Body of pancreas (tissue), 4 donors: ENCODE measurements around the gene NUDT17. TPM values are rescaled to one million over a fixed set of nuclear protein-coding genes. Genes with fewer than 3 reads are reported as not detected.

Experiments used
- ATAC-seq: fragments of 150-250 bp; one replicate; pipeline ENCODE4 v1.9.1; 2016
- DNase-seq, 4 donors: peaks; one replicate each; pipeline ENCODE4 v3.0.0-alpha.2; 2019
- H3K27ac ChIP-seq, 4 donors: fragments of 200-600 bp; sonication (generic); 1 replicate in 3 of 4; 2 replicates in 1 of 4; pipeline versions ENCODE4 v1.5.1 to v1.6.1; 2016 to 2019; ENCODE audit warnings: mild to moderate bottlenecking in 1 of 4, mixed read lengths in 1 of 4, moderate library complexity in 1 of 4
- H3K27me3 ChIP-seq, 2 donors: fragments of 200-600 bp; sonication (generic); one replicate each; pipeline ENCODE4 v1.6.0; 2016; ENCODE audit warnings: mild to moderate bottlenecking in 1 of 2
- H3K36me3 ChIP-seq, 2 donors: fragments of 200-600 bp; sonication (generic); replicated peaks in 1 of 2; 2 replicates each; pipeline ENCODE4 v1.5.1; 2016; ENCODE audit warnings: low read depth in 2 of 2; ENCODE audit not compliant: insufficient read depth in 1 of 2
- H3K4me1 ChIP-seq: fragments of 200-600 bp; sonication (generic); one replicate; pipeline ENCODE4 v1.6.0; 2016
- H3K4me3 ChIP-seq, 2 donors: fragments of 200-600 bp; sonication (generic); 1 replicate in 1 of 2; 2 replicates in 1 of 2; pipeline ENCODE4 v1.5.1; 2016 to 2019
- H3K9me3 ChIP-seq, 3 donors: fragments of 200-600 bp; sonication (generic); 1 replicate in 2 of 3; 2 replicates in 1 of 3; pipeline ENCODE4 v1.5.1; 2016
- POLR2A ChIP-seq, 3 donors: fragments of 450-650 bp; IDR thresholded peaks; one replicate each; pipeline ENCODE4 v1.6.1; 2016; ENCODE audit warnings: antibody characterized with exemption in 3 of 3, mild to moderate bottlenecking in 2 of 3
- WGBS, 2 donors: methylation state at CpG; one replicate each; pipeline ENCODE4 v1.1.5; 2017; 5-methylcytosine and 5-hydroxymethylcytosine counted together
- intact Hi-C: fragments of 100-400 bp; cut with DNase I; formaldehyde crosslinking; loops from one replicate; pipeline ENCODE4 v1.15.1; 2023
- total RNA-seq, 2 donors: library from RNA; depleted of rRNA; stranded (reverse); fragments of >200 nt; gene quantifications; one replicate each; pipeline ENCODE4 v1.1.0, GENCODE V29; 2016
- TF ChIP-seq, protein P1 (sequence below), 7 experiments: fragments of 450-650 bp in 4 of 7; fragments of 200-600 bp in 3 of 7; sonication (generic) in 3 of 7; IDR thresholded peaks; one replicate each; pipeline ENCODE4 v1.5.1; 2016 to 2019; ENCODE audit warnings: antibody characterized with exemption in 7 of 7

Gene NUDT17, protein sequence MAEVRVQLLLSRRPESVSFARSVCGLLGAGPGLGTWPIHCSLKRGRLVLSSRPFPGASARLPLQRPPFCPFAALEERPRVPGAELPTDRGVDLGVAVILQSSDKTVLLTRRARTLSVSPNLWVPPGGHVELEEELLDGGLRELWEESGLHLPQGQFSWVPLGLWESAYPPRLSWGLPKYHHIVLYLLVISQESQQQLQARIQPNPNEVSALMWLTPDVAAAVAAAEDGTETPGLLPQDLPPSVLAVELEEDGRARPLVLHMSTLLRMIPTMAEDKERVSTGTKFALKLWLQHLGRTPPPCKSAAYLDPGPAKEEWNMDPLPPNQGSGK
- 1 to 10 TPM in 1 of 2 donors, not detected in 1; 1.6 TPM for total RNA-seq

DNA sequence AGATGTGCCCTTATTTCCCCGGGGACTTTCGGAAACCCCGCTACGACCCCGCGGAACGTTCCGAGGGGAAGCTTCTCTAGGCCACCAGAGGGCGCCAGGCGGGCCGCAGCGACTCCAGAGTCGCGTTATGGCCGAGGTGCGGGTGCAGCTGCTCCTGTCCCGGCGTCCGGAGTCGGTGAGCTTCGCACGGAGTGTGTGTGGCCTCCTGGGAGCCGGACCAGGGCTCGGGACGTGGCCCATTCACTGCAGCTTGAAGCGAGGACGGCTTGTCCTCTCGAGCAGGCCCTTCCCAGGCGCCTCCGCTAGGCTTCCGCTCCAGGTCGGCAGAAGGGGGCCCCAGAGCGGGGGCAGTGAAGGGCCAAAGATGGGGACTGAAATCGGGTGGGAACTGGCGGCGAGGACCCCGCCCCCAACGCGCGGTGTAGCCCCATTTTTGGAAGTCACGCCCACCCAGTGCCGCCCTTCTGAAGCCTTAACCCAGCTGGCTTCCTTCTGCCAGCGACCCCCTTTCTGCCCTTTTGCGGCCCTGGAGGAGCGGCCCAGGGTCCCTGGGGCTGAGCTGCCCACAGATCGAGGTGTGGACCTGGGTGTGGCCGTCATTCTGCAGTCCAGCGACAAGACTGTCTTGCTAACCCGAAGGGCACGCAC lies at the start of gene NUDT17:
Gene NUDT17, plus strand, starts transcription at position 117 of the 648 bp plus-strand sequence. Its CDS starts 11 bp downstream, at position 128.
- Histone ChIP-seq H3K27me3 (no peaks in the 10 kb centered on the region), H3K4me3 (peak within 1 kb of the TSS; percentile 28 to 34), H3K9me3 (no peaks in the 10 kb centered on the region), H3K4me1 (peaks cover 18% of the 10 kb centered on the region), H3K27ac (peak within 1 kb of the TSS; percentile 3 to 62 (median 56)), H3K36me3 (peaks cover 0 to 11% of the 10 kb centered on the region in 2 donors)
- DNase-seq (peak; percentile 80 to 85 (median 82)), ATAC-seq (peak; percentile 87)
- 0 to 2% methylated on average over 5 to 50 of the region's 50 CpGs for WGBS, 2 donors
- TF ChIP-seq, protein P1, sequence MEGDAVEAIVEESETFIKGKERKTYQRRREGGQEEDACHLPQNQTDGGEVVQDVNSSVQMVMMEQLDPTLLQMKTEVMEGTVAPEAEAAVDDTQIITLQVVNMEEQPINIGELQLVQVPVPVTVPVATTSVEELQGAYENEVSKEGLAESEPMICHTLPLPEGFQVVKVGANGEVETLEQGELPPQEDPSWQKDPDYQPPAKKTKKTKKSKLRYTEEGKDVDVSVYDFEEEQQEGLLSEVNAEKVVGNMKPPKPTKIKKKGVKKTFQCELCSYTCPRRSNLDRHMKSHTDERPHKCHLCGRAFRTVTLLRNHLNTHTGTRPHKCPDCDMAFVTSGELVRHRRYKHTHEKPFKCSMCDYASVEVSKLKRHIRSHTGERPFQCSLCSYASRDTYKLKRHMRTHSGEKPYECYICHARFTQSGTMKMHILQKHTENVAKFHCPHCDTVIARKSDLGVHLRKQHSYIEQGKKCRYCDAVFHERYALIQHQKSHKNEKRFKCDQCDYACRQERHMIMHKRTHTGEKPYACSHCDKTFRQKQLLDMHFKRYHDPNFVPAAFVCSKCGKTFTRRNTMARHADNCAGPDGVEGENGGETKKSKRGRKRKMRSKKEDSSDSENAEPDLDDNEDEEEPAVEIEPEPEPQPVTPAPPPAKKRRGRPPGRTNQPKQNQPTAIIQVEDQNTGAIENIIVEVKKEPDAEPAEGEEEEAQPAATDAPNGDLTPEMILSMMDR (IDR thresholded peaks at IDR 0.05), result peak; percentile 81 to 96 (median 86)
- peak in 1 of 3 donors; percentile 42 for TF ChIP-seq POLR2A (IDR thresholded peaks at IDR 0.05)
- intact Hi-C loops, result no loop called here

DNA sequence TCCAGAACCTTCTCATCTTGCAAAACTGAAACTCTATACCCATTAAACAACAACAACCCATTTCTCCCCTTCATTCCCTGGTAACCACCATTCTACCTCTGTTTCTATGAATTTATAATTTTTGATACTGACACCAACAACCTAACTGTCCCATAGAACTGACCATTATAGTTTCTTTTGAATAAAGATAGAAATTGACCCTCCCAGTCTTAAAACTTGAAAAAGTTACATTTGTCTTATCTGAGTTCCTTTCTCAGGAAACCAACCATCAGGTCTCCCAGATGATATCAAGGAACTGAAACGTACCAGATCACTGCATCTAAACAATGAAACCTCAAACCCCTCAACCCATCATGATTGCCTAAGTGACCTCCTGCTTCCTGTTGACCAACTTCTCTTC lies 48.7 kb upstream of the NUDT17 start:
- H3K9me3 ChIP-seq, result no peaks in the 10 kb centered on the region
- H3K4me1 ChIP-seq, result no peaks in the 10 kb centered on the region
- ATAC-seq, result no peak
- H3K27ac ChIP-seq, result no peak overlapping the region
- intact Hi-C loops, result no loop called here
- no peak for DNase-seq
- 41 to 73% methylated on average over 1 of the region's 1 CpG for WGBS, 2 donors
- H3K36me3 ChIP-seq, result no peaks in the 10 kb centered on the region
- H3K27me3 ChIP-seq, result no peaks in the 10 kb centered on the region
- no peak for TF ChIP-seq POLR2A (IDR thresholded peaks at IDR 0.05)
- TF ChIP-seq, protein P1 (IDR thresholded peaks at IDR 0.05), result no peak
- H3K4me3 ChIP-seq, result no peak overlapping the region

DNA sequence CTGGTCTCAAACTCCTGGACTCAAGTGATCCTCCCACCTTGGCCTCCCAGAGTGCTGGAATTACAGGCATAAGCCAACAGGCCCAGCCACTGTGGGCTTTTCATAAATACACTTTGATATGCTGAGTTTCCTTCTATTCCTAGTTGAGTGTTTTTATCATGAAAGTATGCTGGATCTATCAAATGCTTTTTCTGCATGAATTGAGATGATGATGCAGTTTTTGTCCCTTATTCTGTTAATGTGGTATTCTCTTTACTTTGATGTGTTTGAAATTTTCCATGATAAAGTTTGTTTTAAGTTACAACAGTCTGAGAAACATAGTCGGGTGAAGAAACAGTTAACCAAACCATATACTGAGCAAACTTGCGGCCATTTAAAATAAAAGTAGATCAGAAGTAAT lies 45.6 kb upstream of the NUDT17 start:
- H3K9me3 ChIP-seq, result no peaks in the 10 kb centered on the region
- TF ChIP-seq POLR2A (IDR thresholded peaks at IDR 0.05), result no peak
- TF ChIP-seq, protein P1 (IDR thresholded peaks at IDR 0.05), result no peak
- no peak for ATAC-seq
- H3K27me3 ChIP-seq, result no peaks in the 10 kb centered on the region
- no peaks in the 10 kb centered on the region for H3K36me3 ChIP-seq
- DNase-seq, result no peak
- peaks cover 23% of the 10 kb centered on the region for H3K4me1 ChIP-seq
- no peak overlapping the region for H3K27ac ChIP-seq
- WGBS, 2 donors, result 95 to 99% methylated on average over 2 of the region's 2 CpGs
- H3K4me3 ChIP-seq, result no peak overlapping the region
- intact Hi-C loops, result no loop called here

DNA sequence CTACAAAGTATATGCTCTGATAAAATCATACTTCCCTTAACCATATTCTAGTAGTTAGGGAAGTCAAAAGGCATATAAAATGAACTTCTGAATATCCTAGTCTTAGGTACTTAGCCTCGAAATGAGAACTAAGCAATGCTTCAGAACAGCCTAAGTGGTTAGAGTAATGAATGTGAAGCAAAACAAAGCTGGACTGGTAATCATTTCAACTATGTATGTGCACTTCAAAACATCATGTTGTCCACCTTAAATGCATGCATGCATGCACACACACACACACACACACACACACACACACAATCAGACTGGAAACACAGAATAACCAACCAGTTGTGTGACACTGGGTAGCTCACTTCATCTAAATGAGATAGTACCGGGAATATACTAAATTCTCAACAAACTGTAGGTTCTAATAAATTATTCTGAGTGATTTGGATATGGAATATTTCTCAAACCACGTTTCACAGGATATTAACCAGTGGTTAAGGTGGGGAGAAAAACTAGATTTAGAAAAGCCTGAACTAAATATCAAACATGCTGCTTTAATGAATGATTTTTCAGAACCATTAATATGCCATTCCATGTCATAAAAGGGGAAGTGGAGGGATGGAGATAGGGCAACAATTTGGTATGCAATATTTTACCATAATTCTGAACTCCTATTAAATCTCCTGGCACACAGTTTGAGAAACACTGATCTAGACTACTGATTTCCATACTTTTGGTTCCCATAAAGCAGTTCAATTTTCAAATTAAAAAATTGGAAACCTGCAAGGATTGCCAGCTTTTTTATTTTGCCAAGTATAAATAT lies 41.0 kb upstream of the NUDT17 start:
- H3K4me1 ChIP-seq, result peaks cover 23% of the 10 kb centered on the region
- H3K9me3 ChIP-seq, result no peaks in the 10 kb centered on the region
- WGBS, 2 donors, result 56 to 61% methylated on average over 3 of the region's 3 CpGs
- TF ChIP-seq, protein P1 (IDR thresholded peaks at IDR 0.05), result no peak
- no peak for TF ChIP-seq POLR2A (IDR thresholded peaks at IDR 0.05)
- DNase-seq (no peak), ATAC-seq (no peak)
- no peak overlapping the region for H3K27ac ChIP-seq
- H3K4me3 ChIP-seq, result no peak overlapping the region
- H3K36me3 ChIP-seq, result no peaks in the 10 kb centered on the region
- intact Hi-C loops, result no loop called here
- no peaks in the 10 kb centered on the region for H3K27me3 ChIP-seq
